CD4-positive, alpha-beta T cell treated with Interleukin-15 for 4 hours (primary cell): ENCODE measurements around the gene C1orf159.

Experiments
- DNase-seq: peaks from one replicate; pipeline ENCODE4 v3.0.0-alpha.2; 2020; ENCODE audit warnings: low spot score

Gene C1orf159

DNA sequence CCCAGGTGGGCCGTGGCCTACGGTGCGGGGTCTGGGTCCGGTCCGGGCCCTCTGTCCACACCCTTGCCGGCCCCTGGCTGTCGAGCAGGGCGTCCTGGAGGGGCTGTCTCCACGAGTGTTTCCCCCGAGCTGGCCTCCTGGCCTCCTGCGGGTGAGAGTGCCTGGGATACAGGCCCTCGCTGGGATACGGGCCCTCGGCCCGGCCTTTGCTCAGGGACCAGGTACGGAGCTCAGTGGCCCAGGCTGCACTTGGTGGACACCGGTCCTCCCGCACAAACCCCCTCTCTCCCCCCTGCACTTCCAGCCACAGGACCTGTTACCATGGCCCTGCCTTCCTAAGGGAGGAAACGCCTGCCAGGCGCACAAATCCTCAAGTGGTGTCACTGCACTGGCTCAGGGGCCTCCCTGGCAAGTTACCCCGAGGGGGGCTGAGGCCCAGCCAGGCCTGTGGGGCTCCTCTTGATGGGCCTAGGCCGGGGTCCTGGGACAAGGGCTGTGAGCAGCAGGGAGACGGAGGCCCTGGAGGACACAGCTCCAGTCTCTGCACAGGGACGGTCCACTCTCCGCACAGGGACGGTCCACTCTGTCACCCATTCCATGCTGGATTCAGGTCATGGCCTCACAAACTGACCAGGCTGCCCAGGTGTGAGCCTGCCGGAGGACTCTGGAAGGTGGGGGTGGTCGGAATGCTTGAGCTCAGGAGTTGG, 23.6 kb downstream of the C1orf159 start:
- no peak for DNase-seq

DNA sequence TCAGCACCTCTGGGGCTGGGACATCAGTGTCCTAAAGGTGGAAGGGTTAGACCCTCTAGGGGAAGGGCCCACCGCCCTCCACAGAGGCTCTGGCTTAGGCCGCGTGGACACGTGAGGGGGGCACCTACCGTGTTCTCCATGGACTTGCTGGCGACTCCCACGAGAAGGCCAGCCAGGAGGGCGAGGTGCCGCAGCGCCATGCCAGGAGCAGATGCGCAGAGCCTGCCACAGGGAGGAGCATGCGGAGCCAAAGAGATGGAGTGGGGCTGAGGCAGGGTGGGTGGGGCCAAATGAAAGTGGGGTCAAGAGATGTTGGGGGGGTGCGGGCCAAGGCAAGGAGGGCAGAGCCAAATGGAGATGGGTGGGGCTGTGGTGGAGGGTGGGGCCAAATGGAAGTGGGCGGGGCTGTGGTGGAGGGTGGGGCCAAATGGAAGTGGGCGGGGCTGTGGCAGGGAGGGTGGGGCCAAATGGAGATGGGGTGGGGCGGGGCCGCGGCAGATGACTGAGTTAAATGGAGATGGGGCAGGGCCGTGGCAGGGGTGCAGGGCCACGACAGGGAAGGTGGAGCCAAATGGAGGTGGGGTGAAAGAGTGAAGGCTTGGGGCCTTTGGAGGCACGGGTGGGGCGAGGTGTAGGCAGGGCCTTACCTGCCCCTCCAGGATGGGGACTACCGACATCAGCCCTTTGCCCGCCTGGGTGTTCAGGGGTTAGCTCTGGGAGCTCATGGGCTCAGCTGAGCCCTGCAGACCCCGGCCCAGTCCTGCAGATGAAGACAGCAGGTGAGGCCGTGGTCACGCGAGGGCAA, 24.3 kb downstream of the C1orf159 start:
- DNase-seq = no peak

DNA sequence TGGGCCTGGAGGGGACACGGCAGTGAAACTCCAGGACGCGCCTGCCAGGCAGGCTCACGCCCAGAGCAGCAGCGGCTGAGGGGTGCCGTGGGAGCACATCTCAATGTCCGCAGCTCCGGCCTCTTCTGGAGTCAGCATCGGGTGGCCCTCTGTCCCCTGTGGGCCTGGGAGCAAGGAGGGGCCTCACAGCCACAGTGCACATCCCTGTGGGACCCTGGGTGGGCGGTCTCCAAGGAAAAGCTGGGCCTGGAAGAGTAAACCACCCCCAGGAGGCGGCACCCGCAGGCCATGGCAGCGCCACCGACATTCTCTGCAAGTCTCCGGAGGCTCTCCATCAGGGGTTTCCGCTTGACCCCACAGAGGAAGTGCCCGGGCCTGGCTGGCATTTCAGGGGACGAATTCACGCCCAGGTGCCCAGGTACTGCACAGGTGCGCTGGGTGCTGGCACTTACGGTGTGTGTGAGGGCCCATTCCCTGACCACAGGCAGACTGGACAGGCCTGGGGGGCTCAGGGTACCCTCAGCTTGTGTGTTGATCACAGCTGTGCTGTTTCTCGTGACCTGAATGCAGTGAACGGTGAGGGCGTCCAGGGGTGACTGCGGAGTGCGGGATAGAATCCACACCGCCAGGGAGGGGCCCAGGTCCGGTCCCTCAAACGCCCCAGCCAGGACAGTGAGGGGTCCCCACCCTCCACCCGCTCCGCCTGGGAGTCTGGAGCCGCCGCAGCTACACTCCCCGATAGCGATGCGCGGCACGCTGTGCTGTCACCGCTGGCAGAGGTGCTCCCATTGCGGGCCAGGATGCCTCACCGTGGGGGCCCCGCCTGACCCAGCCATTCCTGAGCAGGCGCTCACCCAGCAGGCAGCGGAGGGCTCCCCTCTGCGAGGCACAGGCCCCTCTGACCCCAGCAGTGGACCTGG, 25.2 kb downstream of the C1orf159 start:
- DNase-seq = no peak

DNA sequence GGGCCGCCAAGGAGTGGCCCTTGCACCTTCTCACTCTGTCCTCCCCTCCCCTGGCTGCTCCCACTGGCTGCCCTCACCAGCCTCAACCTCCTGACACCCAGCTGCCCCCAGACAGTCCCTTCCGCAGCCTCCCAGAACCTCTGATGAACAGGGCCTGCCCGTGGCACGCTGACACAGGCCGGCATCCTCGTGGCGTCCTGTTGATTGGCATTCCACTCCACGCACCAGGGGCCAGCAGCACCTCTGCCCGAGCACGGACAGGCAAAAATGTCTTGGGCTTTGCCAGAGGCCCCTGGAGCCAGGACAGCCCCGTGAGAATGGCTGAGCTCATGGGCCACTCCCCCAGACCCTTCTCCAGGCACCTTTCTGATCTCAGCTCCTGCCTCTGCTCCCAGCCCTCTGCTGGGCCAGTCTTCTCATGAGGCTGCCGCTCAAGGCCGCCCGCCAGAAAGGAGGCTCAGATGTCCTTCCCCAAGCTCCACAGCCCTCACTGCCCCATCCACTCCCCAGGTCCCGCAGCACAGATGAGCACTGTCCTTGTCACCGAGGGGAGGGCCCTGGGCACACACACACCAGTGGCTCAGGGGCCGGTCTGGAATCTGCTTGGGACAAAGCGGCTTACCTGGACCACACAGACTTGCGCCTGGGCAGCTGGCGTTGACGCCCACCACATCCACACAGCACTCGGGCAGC, 26.0 kb downstream of the C1orf159 start:
- DNase-seq = no peak

DNA sequence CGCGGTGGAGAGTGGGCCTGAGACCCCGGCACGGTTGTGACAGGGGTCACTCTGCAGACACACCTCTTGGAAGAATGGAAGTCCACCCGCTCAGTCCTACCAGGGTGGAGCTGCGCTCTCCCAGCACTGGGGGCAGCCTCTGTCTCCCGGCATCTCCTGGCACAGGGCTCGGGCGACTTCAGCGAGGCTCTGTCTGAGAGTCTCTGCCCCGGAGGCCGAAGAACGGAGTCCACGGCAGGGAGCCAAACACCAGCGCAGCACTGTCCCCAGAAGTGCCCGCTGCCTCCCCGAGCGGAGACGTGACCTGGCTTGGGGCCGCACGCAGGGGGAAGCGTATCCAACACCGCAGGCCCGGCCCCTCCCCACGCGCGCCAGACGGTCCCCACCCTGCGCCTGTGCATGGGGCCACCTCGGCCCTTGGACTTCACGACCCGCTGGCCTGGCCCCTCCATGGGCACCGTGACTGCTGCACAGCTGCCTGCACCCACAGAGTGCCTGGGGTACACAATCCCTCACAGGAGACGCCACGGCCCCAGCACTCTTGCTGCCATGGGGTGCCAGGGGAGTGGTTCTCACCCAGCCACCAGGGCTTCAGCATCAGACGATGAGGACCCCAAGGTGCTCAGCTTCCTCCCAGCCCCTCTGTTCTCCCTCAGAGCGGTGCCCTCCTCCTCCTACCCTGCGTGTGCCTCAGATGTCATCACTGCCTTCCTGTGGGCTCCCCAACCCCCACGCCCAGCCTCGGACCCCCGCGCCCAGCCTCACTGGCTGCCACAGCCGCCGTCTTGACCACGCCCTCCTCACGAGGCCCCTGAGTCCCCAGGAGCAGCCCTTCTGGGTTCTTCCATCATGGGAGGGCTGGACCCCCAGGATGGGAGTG, 26.8 kb downstream of the C1orf159 start:
- DNase-seq = no peak

DNA sequence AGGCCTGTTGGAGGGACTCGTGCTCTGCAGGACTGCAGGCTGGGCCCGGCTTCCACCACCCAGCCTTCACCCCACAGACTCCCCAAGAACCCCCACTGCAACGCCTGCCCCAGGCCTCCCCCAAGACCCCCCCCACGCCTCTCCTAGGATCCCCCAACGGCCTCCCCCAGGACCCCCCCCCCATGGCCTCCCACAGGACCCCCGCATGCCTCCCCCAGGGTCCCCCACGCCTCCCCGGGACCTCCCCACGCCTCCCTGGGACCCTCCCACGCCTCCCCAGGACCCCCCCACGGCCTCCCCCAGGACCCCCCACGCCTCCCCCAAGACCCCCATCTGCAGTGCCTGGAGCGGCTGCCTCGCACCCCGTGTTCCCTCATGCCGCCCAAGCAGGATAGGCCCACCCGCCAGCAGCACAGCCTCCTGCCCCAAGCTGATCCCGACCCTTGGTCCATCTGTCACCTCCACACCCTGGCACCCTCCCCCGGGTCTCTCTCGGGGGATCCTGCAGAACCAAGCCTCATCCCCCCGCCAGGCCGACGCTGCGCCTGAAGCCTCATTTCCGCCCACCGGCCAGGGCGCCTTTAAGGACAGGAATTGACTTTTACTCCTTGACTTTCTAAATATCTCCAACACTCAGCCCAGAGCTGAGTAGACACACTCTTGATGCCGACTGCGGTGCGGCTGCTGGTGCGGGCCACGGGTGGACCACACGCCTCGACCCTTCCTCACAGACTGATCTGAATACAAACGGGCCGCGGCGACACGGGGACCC, 27.7 kb downstream of the C1orf159 start:
- DNase-seq = no peak

DNA sequence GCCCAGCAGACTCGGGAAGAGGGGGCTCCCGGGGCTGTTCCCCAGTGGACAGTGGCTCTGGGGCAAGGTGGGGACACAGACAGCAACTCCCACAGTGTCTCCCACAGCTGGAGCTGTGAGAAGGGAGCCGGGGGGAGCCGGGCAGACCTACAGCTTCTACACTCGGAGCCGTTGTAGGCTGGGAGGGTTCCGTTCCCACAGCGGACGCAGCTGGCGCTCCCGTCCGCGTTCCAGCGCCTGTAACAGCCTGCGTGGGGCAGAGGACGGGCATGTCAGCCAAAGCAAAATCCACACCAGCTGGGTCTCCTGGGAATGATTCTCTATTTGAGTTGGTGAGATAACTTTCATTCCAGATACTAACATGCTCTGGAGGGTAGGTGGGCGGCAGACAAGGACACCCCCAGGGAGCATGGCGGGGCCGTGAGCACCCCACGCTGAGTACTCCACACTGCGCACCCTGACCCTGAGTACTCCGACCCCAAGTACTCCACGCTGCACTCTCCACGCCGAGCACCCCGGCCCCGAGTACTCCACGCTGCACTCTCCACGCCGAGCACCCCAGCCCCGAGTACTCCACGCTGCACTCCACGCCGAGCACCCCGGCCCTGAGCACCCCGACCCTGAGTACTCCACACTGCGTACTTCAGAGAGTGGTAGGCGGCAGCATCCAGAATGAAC, 28.4 kb downstream of the C1orf159 start:
- no peak for DNase-seq

DNA sequence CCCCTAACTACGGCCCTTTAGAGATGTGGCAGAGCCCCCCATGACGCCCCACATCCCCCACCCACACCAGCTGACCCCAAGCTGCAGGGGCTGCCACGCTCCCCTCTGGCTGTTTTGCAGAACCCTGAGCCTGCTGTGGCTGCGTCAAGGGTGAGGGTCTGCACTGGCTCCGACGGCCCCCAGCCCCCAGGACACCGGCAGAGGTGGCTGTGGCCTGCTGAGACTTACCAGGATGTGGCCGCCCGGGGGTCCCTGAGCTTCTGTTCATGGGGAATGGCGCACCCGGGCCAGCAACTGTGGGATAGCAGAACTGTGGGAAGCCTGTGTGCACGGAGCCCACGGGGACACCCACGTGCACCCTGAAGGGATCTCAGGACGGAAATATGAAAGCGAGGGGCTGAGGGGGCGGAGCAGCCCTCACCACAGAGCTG, 29.0 kb downstream of the C1orf159 start:
- DNase-seq = no peak

DNA sequence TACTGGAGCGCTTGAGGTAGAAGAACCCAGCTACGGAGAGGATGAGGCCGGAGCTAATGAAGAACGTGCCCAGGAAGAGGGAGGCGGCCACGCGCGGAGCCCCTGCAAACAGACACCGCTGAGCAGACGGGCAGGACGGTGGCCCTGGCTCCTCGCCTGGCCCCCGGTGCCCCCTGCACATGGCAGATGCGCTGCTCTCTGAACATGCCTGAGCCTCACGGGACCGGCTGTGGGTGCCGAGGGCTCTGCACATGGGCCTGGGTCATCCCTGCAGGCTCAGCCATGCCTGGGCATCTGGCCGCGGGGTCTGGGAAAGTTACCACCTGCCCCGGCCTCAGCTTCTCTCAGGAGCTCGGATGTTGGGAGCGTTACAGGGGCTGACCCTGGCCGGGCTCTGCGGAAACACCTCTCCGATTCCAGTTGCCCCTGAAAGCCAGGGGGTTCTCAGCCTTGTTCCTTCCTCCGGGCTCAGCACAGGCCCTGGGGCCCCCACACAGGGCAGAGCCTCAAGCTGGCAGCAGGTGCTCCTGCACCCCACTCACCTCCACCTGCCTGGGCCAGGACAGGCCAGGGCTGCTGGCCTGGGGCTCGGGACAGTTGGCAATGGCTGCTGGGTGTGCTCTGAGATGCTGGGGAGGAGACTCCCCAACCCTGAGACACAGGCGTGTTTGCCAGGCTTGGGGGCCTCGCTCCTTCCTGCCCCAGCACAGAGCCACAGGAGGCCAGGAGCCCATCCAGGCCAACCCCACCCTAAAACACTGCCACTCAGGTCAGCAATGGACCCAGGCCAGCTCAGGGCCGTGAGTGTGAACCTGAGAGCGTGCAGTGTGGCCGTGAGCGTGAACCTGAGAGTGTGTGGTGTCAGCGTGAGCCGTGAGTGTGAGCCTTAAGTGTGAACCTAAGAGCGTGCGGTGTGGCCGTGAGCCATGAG, 29.7 kb downstream of the C1orf159 start:
- no peak for DNase-seq

DNA sequence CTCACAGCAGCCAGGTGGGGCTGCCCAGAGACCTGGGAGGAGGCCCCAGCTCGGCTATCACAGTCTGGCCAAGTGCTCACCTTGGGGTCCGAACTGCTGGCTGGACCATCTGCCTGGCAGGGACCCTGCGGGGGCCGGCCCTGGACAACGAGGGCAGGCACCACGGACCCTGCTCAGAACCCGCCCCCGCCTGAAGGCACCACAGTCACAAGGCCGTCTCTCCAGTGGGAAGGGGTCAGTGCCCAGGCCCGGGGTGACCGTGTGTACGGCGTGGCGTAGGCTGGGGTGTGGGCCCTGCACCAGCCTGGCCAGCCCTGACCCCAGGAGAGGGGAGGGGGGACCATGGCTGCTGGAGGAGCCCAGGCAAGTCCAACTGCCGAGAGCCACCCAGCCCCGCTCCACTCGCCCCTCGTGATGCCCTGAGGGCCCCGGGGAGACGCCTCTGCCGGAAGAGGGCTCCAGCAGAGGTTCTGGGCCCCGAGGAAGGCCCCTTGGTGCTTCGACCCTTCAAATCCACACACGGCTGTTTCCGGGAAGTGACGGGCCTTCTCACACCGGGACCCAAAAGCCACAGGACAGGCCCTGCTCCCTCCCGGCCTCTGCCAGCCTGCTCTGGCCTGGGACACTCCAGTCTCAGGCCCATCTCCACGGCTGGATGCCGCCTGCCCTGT, 30.6 kb downstream of the C1orf159 start:
- no peak for DNase-seq

DNA sequence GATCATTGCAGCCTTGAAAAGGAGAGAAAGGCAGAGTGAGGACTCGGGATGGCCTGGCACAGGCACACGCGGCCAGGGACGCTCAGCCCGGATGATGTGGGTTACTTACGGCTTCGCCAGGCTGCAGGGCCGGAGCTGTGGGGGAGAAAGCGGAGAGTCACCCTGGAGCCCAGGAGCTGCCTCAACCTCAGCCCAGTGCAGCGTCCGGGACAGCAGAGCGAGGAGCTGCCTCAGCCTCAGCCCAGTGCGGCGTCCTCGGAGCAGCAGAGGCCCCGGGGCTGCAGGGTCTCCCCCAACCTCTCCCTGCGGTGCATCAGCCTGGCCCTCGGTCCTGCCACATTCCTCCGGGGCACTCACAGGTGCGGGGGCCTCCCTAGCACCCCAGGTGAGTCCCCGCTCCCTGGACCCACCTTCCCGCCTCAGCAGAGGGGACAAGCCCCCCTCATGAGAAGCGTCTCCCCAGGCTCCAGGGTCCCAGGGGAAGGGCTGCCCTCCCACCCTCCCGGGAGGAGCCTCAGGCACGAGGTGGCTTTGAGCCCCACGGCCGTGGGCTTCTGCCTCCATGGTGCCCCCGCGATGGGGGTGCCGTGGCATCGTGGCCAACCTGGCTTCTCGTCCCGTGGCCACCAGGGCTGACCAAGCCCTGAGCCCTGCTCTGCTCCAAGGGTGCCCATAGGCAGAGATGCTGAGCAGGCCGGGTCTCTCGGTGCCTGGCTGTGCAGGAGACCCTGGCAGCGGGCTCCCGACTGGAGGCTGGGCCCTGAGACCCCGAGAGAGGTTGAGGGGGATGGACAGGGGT, 31.3 kb downstream of the C1orf159 start:
- no peak for DNase-seq

DNA sequence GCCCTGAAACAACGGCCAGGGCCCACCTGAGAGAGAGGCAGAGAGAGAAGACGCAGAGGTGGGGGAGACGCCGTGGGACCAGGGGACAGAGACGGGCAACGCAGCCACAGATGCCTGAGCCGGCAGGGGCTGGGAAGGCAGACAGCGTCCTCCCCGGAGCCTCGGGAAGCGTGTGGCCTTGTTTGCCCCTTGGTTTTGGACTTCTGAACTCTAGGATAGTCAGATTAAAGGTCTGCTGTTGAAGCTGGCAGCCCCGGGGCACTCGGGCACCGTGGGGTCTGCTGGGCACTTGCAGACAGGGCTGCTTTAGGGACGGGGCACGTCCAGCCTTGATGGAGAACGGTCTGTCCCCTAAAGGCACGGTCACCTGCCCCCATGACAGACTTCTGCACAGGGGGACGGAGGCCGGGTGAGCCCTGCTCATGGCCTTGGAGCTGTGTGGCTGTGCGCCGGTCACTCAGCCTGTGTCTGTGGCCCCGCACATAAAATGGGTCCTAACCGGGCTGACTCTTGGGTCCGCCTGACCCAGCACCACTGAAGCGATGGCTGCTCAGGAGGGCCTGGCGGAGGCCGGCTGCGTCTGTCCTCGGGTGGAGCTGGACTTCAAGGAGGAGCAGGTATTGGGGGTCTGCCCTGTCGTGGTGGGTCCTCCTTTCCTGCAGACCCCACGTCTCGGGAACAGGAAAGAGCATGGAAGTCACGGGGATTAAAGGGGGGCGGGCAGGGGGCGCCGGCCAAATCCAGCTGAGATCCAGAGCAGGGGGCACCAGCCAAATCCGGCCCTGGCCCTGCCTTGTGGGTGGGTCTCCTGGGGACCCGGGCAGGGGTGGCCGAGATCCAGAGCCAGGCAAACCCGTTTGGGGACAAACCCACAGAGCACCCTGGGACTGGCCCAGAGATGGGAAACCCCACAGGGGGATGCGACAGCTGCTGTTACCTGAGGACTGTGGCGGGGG, 32.2 kb downstream of the C1orf159 start:
- no peak for DNase-seq

DNA sequence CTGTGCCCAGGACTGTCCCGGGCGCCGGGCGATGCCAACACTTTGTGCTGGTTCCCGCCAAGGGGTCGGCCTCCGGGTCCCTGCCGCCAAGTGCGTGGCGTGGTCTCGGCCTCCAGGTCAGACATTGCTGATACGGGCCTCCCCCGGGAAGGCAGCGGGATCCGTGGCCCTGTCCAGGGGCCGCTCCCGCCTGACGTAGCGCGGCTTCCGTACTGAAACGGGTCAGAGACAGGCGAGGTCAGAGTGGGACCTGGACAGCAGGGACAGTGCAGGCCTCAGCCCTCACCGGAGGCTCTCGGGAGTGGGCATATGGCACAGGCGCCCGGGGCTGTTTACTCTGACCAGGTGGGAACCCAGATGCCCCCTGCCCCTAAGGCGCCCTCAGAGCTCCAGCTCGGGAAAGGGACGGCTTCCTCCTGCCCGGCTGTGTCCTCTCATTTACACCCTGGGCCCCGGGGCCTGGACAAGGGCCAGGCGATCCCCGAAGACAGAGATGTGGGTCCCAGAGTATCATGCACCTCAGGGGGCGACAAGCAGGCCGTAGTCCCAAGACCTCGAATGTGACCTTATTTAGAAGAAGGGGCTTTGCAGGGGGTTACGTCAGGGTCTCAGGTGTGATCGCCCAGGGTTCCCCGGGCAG, 33.0 kb downstream of the C1orf159 start:
- no peak for DNase-seq

DNA sequence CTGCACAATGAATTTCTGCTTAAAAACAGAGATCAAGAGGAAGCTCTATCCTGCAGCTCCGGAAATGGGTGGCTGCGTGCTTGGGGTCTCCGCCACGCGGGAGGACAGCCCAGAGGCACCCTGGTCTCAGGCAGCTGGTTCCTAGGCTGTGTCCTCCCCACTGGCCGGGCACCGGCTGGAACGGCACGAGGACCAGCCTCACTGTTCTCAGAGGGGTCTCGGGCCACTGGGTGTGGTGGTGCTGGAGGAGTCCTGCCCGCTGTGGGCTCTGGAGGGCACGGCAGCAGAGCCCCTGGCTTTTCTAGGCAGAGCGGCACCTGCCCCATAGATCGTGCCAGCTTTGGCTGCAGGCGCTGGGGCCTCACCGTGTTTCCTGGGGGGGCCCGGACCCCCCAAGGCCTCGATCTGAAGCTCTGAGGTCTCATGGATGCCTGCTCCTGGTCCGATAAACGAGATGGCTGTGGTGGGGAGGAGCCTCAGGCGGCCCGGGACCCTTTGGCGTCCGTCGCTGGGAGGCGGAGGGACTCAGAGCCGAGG, 33.6 kb downstream of the C1orf159 start:
- no peak for DNase-seq
